ENCODE measurements around the gene GSTM5.
"Not testable (repeated sequence)": the region's sequence is repeated elsewhere in the genome, so short reads cannot be mapped to it uniquely, and the experiment has no call there.

Gene GSTM5

DNA sequence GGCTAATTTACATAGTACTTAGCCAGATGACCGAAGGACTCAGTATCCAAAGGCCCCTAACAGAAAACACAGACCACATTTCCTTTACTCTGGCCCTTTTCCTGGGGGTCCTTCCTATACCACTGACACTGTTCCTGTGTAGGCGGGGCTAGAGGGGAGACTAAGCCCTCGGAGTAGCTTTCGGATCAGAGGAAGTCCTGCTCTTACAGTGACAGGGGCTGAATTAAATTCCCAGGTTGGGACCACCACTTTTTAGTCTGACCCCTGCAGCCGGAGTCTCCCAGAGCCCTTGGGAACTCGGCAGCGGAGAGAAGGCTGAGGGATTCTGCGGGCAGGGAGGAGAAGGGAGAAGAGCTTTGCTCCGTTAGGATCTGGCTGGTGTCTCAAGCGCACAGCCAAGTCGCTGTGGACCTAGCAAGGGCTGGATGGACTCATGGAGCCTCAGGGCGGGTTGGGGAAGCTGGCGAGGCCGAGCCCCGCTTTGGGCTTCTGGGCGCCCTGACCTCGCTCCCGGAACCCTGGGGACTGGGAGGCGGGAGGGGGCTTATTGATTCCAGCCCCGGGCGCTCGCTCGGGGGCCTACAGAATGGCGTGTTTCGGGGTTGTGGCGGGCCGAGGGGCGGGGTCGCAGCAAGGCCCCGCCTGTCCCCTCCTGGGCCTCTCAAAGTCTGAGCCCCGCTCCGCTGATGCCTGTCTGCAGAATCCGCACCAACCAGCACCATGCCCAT is at the start of gene GSTM5:
Gene GSTM5, plus strand, starts transcription at position 659 of the 728 bp plus-strand sequence. Its CDS starts 62 bp downstream, at position 721.
- DNase-seq: not testable (repeated sequence)

DNA sequence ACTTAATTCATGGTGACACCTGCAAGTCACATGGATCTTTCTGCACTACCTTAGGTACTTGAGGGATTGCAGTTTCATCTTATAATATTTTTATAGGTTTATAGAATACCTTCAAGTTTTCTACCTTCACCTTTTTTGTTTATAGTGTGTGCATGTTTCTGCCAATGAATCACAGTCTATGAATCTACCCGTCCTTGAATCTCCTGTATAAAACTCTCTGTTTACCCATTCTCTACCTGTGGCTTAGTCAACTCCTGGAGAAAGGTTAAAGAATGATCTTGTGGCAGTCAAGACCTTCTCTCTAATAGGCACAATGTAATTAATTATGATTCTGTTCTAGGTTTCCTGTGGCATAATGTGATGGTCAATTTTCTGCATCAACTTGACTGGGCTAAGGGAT is 47.4 kb upstream of the GSTM5 start:
- no peak for DNase-seq

DNA sequence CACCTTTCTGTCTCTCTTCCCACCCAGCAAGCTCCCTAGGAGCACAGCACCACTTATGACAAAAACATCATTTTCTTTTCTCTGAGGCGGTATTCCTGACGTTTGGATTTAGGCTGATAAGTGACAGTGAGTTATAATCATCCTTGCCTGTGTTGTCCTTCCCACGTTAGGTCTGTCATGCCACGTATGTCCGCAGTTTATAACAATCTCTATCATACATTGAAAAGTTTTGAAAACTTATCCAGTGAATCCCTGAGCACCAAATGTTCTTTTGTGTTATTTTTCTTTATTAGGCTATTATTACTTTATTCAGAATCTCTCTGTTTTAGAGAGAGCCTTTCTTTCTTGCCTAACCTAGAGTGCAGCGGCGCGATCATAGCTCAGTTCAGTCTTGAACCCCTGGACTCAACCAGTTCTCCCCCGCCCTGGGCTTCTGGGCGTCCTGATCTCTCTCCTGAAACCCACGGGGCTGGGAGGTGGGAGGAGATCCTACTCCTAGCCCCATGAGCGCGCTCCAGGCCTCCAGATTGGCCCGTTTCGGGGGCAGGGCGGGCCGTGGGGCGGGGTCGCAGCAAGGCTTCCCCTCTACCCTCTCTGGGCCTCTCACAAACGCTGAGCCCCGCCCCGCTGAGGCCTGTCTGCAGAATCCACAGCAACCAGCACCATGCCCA is 44.5 kb upstream of the GSTM5 start, which contains the start of gene GSTM2:
Gene GSTM2, plus strand, starts transcription at position 606 of the 671 bp plus-strand sequence. Its CDS starts 59 bp downstream, at position 665.
- DNase-seq: peak; percentile 91

DNA sequence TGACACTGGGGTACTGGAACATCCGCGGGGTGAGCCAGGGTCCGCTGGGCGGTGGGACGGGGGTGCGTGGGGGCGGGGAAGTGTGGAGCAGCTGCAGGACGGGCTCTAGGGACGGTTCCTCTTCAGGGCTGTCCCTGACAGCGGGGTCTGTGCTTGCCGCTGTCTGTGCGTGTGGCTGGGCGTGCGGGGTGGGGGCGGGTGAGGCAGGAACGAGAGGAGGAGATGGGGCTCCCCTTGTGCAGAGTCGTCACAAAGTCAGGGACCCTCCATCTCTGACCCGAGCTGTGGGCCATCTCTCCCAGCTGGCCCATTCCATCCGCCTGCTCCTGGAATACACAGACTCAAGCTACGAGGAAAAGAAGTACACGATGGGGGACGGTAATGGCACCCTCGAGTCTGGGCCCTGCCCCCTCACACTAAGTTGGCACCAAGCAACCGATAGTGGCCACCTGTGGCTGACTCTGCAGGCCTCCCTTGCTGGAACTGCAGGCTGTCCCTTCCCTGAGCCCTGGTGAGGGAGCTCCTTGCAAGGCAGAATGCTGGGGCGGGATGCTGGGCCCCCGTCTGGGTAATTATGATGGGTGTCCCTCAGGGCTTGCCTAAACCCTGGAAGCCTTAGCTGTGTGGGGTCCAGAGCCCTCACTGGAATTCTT is 43.8 kb upstream of the GSTM5 start:
- DNase-seq: no peak

DNA sequence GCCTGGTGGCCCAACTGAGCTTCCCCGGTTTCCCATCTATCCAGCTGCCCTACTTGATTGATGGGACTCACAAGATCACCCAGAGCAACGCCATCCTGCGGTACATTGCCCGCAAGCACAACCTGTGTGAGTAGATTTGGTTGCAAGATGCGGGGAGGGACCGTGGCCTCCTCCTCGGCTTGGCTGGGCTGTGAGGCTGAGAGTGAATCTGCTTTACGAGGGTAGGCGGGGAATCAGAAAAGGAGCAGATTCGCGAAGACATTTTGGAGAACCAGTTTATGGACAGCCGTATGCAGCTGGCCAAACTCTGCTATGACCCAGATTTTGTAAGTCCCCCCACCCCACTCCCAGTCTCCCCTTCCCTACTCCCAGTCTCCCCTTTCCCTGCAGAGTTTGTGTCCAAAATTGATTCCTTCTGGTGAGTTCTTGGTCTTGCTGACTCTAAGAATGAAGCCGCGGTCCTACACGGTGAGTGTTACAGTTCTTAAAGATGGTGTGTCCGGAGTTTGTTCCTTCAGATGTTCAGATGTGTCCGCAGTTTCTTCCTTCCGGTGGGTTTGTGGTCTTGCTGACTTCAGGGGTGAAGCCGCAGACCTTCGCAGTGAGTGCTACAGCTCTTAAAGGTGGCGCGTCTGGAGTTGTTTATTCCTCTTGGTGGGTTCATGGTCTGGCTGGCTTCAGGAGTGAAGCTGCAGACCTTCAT is 42.7 kb upstream of the GSTM5 start:
- no peak for DNase-seq

DNA sequence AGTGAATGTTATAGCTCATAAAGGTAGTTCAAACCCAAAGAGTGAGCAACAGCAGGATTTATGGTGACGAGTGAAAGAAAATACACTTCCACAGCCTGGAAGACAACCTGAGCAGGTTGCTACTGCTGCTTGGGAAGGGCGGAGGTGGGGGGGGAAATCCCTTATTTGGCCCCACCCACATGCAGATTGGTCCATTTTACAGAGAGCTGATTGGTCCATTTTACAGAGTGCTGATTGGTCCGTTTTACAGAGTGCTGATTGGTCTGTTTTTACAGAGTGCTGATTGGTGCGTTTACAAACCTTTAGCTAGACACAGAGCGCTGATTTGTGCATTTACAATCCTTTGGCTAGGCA is 42.1 kb upstream of the GSTM5 start:
- DNase-seq: not testable (repeated sequence)

DNA sequence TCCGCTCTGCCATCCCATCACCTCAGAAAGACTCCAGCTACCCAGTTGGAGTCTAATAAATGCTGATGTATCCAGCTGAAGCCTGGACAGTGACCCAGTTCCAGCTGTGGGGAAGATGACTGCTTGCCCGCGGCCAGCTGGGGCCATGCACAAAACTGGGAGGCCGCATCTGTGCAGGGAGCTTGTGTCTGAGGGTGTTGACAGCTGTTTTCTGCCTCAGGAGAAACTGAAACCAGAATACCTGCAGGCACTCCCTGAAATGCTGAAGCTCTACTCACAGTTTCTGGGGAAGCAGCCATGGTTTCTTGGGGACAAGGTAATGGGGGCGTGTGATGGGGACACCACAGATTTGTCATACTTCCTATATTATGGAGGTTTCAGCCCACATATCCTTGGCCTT is 41.0 kb upstream of the GSTM5 start:
- no peak for DNase-seq

DNA sequence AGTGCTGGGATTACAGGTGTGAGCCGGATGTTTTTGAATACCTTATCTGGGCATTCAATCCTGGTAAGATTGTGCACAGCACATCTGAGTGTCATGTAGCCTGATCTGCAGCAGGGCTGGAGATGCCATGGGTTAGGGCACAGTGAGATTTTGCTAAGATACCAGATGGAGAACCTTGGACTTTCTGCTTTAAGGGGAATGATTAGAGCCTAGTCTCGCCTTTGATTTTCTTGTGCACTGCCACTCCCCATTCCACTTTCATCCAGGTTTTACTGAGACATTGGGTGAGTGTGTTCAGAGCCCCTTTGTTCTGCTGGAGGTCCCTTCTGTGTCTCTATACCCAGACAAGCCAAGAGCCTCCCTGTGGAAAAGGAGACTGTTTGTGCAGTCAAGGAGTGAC is 38.2 kb upstream of the GSTM5 start:
- DNase-seq: not testable (repeated sequence)

DNA sequence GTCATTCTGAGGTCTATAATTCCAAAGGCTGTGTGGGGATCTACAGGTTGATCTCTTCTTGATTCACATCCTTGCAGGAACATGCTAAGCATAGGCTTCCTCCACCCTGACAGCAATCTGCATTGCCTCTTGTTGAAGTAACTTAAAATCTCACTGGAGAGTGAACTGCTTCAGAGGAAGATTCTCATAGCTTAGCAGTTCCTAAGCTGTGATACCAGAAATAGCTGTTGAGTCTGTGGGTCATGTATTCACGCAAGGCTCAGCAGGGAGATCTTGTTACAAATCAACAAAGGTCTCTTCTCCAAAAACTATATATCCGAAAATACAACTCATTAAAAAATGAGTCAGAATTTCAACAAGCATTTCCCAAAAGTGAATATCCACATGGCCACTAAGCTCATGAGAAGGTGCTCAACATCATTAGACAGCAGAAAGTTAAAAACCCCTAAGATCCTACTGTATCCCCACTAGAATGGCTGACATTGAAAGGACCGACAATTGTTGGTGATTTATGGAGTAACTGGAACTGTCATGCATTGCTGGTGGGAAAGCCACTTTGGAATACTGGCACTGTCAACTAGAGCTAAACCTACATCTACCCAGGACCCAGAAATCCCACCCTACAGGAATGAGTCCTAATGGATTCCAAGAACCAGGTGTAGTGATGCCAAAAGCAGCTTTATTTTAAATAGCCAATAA is 35.2 kb upstream of the GSTM5 start:
- DNase-seq: not testable (repeated sequence)

DNA sequence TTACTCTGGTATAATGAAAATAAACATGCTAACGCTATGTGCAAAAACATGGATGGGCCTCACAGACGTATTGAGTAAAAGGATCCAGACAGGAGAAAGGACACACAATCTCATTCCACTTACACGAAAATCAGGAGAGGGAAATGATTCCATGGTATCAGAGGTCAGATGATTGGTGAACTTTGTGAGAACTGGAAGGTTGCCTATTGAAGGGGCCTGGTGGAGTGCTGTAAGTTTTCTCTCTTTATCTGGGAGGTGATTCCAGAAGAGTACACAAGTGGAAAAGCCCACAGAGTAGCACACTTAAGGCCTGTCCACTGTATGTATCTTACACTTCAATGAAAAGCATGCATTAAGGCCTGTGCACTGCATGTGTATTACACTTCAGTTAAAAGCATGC is 34.6 kb upstream of the GSTM5 start:
- no peak for DNase-seq

DNA sequence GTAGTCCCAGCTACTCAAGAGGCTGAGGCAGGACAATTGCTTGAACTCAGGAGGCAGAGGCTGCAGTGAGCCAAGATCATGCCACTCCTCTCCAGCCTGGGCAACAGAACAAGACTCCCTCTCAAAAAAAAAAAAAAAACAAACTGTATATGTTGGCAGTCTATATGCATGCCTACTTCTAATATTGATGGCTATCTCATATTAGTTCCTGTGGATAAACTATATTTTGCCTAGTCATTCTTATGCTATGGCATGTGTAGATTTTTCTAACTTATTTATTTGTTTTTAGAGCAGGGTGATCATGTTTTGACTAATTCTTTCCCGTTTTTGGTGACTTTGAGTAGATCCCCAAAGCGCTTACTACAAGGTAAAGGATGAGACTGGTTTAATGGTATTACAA is 33.4 kb upstream of the GSTM5 start:
- not testable (repeated sequence) for DNase-seq

DNA sequence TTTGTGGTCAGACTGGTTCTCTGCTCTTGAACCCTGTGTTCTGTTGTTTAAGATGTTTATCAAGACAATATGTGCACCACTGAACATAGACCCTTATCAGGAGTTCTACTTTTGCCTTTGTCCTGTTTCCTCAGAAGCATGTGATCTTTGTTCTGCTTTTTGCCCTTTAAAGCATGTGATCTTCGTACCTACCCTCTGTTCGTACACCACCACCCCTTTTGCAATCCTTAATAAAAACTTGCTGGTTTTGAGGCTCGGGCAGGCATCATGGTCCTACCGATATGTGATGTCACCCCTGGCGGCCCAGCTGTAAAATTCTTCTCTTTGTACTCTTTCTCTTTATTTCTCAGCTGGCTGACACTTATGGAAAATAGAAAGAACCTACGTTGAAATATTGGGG is 27.3 kb upstream of the GSTM5 start:
- DNase-seq: not testable (repeated sequence)

DNA sequence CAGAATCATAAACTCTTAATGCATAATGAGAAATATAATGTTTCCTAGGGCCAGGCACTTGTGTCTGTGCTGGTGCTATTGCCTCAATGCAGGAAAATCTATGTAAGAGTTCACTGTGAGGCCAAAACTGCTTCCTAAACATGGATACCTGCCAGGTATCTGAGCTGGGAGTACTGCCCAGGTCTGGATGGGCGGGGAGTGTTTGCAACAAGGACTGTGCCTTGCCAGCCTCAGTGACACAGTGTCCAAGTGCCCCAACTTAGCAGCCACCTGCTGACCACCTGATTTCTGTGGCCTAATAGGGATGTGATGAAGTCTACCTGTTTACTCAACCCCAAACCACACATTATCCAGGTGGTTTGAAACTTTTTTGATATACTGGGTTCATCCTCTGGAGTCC is 26.7 kb upstream of the GSTM5 start:
- not testable (repeated sequence) for DNase-seq

DNA sequence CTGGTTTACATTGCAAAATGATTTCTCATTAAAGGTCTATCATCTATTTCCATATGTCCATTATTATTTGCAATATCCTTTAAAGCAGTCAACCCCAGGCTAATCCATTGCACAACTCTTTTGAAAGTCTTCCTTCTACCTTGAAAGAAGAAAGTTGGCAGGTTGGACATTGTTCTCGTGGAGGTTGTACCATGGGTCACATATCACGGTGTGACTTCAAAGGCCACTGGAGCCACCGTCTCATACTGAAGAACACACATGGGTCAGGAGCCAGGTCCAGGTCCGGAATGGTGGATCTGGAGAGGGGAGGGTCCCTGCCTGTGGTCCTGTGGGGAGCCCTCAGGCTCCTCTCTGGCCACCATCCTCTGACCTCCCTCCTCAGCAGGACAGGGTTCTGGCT is 26.2 kb upstream of the GSTM5 start:
- not testable (repeated sequence) for DNase-seq

DNA sequence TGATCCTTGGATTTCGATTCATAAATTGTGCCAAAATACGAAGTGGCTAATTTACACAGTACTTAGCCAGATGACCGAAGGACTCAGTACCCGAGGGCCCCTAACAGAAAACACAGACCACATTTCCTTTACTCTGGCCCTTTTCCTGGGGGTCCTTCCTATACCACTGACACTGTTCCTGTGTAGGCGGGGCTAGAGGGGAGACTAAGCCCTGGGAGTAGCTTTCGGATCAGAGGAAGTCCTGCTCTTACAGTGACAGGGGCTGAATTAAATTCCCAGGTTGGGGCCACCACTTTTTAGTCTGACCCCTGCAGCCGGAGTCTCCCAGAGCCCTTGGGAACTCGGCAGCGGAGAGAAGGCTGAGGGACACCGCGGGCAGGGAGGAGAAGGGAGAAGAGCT is 24.9 kb upstream of the GSTM5 start:
- DNase-seq: not testable (repeated sequence)

DNA sequence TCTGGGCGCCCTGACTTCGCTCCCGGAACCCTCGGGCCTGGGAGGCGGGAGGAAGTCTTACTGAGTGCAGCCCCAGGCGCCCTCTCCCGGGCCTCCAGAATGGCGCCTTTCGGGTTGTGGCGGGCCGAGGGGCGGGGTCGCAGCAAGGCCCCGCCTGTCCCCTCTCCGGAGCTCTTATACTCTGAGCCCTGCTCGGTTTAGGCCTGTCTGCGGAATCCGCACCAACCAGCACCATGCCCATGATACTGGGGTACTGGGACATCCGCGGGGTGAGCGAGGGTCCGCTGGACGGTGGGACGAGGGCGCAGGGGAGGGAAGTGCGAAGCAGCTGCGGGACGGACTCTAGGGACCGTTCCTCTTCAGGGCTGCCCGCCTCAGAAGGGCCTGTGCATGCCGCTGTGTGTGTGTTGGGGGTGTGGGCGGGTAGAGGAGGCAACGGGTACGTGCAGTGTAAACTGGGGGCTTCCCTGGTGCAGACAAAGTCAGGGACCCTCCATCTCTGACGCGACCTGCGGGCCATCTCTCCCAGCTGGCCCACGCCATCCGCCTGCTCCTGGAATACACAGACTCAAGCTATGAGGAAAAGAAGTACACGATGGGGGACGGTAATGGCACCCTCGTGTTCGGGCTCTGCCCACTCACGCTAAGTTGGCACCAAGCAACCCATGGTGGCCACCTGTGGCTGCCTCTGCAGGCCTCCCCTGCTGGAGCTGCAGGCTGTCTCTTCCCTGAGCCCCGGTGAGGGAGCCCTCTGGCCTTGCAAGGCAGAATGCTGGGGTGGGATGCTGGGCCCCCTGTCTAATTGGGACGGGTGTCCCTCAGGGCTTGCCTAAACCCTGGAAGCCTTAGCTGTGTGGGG is 24.2 kb upstream of the GSTM5 start, which contains the start of gene GSTM1:
Gene GSTM1, plus strand, starts transcription at position 177 of the 859 bp plus-strand sequence. Its CDS starts 57 bp downstream, at position 234.
- no peak for DNase-seq

DNA sequence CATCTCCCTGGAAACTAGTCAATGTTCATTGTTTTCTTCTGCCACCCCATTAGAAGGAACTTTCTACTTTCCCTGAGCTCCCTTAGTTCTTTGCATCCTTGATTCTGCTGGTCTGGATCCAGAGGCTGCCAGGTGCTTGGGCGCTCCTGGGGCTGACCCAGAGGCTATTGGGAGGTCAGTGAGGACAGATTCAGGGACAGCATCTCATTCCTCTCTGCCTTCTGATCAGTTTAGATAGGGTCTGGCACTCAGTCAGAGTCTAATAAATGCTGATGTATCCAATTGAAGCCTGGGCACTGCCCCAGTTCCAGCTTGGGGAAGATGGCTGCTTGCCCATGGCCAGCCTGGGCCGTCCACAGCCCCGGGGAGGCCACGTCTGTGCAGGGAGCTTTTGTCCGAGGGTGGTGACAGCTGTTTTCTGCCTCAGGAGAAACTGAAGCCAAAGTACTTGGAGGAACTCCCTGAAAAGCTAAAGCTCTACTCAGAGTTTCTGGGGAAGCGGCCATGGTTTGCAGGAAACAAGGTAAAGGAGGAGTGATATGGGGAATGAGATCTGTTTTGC is 22.1 kb upstream of the GSTM5 start:
- DNase-seq: no peak

DNA sequence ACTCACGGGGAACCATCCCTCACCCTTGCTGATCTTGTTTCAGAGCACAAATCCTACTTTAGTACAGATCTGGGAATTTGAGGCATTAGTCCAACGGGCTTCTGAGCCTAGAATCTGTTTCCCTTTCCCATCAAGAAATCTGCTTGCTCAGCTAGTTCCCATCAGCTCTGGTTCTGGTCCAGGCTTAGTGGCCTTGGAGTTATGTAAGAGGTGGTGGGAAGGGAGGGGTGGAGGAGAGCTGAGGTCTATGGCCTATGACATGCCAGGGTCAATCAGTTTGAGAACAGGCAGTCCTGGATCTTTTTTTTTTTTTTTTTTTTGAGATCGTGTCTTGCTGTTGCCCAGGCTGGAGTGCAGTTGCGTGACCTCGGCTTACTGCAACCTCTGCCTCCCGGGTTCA is 20.3 kb upstream of the GSTM5 start:
- DNase-seq: no peak

DNA sequence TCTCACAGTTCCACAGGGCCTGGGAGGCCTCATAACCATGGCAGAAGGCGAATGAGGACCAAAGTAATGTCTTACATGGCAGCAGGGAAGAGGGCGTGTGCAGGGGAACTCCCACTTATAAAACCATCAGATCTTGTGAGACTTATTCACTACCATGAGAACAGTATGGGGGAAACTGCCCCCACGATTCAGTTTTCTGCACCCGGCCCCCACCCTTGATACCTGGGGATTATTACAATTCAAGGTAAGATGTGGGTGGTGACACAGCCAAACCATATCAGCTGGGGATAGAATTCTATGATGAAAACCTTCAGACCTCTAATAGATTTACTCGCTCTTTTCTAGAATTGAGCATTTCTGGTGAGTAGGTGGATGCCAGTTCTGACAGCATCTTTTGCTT is 17.7 kb upstream of the GSTM5 start:
- not testable (repeated sequence) for DNase-seq

DNA sequence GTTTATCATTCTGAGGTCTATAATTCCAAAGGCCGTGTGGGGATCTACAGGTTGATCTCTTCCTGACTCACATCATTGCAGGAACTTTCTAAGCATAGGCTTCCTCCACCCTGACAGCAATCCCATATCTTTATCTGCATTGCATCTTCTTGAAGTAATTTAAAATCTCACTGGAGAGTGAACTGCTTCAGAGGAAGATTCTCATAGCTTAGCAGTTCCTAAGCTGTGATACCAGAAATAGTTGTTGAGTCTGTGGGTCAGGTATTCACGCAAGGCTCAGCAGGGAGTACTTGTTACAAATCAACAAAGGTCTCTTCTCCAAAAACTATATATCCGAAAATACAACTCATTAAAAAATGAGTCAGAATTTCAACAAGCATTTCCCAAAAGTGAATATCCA is 16.9 kb upstream of the GSTM5 start:
- DNase-seq: not testable (repeated sequence)

DNA sequence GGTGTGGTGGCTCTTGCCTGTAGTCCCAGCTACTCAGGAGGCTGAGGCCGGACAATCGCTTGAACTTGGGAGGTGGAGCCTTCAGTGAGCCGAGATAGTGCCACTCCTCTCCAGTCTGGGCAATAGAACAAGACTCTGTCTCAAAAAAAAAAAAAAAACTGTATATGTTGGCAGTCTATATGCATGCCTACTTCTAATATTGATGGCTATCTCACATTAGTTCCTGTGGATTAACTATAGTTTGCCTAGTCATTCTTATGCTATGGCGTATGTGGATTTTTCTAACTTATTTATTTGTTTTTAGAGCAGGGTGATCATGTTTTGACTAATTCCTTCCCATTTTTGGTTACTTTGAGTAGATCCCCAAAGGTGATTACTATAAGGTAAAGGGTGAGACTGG is 15.0 kb upstream of the GSTM5 start:
- no peak for DNase-seq

Data from activated CD4-positive, alpha-beta T cell treated with anti-CD3 and anti-CD28 coated beads for 48 hours (primary cell).